GM21529 (cell line): ENCODE results near the gene GPRIN2.
"Not testable (repeated sequence)": the region's sequence is repeated elsewhere in the genome, so short reads cannot be mapped to it uniquely, and the experiment has no call there.

Experiments used
- ATAC-seq: cut with Tn5 transposase; IDR thresholded peaks from one replicate; pipeline ENCODE4 v1.9.1; 2021; ENCODE audit not compliant: unreplicated experiment

The GPRIN2 gene

DNA sequence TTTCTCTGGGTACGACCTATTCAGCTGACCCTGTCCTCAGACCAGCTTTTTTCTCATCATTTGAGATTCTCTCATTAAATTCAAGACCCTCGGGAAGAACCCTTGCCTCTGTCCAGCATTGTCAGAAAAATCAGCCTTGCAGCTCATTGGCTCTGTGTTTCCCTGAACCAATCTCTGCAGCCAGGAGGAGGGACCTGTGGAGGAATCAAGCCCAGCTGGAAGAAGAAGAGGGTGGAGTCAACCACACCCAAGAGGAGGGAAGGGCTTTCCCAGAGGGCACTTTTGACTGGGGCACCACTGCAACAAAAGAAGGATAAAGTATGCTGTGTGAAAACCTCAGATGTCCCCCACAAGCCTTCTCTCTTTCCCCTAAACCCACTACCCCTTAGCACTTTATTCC lies 14.2 kb upstream of the GPRIN2 start:
- ATAC-seq, result not testable (repeated sequence)

- ATAC-seq, result not testable (repeated sequence)
Measured at GRCh38 chr10:46567151-46567550, 10.7 kb upstream of the GPRIN2 start.

- ATAC-seq, result peak; percentile 91
Measured at GRCh38 chr10:46565591-46566332, 9.3 kb upstream of the GPRIN2 start.

DNA sequence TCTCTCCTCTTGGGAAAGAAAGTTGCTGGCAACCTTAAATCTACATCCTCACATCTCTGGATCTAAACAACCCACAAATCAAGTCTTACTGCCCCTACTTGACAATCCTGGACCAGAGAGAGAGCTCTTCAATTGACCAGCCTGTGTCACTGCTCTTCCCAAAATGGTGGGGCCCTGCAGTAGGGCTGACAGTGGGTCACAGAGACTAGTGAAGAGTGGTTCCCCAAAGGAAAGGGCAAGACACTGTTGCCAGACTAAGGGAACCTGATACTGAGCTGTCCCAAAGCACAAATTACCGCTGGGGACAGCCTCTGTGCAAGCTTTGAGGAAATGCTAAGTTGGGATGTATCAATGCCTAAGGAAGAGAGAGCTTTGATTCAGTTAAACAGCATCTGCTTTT lies 4.5 kb upstream of the GPRIN2 start:
- no peak for ATAC-seq

- ATAC-seq, result no peak
Measured at GRCh38 chr10:46560381-46560780, 3.9 kb upstream of the GPRIN2 start.

GRCh38 chr10:46559231-46559671 lies 2.8 kb upstream of the GPRIN2 start:
- no peak for ATAC-seq

DNA sequence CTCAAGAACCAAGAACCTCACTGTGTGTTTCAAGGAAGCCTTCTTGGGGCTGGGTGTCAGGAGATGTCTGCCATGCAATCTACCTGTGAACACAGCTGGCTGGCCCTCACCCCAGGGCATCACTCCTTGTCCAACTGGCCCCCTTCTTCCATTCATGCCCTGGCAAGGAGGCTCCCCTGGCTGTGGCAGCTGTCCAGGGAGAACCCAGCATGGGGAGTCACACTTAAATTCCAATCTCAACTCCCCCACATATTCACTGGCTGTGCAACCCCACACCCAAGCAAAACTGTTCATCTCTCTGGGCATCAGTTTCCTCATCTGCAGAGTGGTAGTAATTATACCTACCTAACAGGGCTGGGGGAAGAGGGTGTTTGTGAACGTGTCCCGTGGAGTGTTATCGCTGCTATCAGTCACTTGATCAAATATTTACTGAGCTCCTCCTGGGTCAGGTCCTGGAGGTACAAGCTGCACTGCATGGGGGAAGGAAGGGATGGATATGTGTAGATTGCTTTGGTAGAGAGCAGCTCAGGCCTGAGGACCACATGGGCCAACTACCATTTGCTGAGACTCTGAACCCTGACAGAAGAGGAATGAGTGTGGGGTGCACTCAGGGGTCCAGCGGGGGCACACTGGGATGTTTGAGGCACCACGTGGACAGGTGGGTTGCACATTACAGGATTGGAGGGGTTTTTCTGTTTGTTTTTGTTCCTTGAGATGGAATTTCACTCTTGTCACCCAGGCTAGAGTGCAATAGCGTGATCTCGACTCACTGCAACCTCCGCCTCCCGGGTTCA lies 2.1 kb upstream of the GPRIN2 start:
- ATAC-seq, result no peak

- ATAC-seq, result no peak
Measured at GRCh38 chr10:46558122-46558391, 1.6 kb upstream of the GPRIN2 start.

- no peak for ATAC-seq
Measured at GRCh38 chr10:46557319-46558121, 1.1 kb upstream of the GPRIN2 start.

DNA sequence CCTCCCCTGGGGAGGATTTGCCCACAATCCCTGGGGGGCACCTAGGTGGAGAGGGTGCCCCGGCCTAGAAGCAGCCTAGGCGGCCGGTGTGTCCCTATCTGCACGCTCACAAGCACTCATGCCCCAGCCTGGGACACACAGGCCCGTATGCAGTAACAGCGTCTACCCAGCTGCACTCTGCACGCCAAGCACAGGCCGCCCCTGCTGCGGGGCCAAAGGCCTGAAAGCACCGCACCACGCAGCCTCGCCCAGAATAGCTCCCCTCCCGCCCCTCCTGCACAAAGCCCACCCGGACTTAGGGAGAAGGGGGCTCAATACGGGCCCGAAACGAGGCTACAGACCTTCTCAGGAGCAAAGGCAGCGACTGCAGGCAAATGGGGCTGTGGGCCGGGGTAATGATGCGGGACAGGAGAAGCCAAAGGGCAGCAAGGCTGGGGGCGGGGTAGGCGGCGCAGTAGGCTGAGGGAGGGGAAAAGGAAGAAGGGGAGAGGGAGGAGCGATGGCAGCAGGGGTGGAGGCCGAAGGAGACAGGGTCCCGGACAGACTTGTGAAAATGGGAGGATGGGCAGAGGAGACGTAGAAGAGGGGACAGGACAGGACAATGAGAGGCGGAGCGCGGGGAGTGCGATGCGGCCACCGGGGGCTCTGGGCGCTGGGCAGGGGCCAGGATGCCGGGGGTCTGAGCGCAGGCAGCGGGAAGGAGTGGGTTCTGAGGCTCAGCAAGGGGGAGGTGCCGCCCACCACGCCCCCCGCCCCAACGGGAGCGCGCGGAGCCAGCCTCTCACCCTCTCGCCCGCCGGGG lies 544 bp downstream of the GPRIN2 start:
- ATAC-seq, result no peak

GRCh38 chr10:46555366-46555712 lies 1.1 kb downstream of the GPRIN2 start:
- no peak for ATAC-seq

- no peak for ATAC-seq
Measured at GRCh38 chr10:46554166-46554781, 2.2 kb downstream of the GPRIN2 start.

GRCh38 chr10:46553238-46554049 lies 3.0 kb downstream of the GPRIN2 start:
- ATAC-seq, result no peak

DNA sequence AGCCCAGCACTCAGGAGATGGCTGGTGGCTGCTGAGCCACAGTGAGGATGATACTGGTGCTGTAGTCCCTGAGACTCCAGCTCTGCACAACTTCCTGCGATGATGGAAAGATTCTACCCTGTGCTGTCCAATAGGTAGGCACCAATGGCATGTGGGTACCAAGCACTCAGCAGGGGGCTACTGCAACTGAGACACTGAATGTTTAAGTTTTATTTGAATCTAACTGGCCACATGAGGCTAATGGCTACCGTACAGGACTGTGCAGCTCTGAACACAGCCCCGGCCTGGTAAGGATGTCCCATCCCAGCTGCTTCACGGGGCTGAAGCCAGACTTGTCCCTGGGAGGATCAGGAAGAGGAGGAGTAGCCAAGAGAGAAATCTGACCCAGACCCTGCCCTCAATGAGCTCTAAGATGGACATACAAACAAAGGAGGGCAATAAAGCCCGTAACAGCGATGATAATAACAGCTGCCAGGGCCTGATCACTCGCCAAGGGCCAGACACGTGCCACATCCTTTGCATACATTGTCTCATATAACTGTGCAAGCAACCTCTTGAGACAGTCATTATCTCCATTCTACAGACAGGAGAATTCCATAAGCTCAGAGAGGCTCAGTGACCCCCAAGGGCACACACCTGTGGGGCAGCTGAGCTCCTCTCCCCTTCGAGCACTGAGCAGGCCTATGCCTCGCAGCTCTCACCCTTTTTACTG lies 3.8 kb downstream of the GPRIN2 start:
- no peak for ATAC-seq

GRCh38 chr10:46551701-46552525 lies 4.5 kb downstream of the GPRIN2 start:
- ATAC-seq, result no peak

DNA sequence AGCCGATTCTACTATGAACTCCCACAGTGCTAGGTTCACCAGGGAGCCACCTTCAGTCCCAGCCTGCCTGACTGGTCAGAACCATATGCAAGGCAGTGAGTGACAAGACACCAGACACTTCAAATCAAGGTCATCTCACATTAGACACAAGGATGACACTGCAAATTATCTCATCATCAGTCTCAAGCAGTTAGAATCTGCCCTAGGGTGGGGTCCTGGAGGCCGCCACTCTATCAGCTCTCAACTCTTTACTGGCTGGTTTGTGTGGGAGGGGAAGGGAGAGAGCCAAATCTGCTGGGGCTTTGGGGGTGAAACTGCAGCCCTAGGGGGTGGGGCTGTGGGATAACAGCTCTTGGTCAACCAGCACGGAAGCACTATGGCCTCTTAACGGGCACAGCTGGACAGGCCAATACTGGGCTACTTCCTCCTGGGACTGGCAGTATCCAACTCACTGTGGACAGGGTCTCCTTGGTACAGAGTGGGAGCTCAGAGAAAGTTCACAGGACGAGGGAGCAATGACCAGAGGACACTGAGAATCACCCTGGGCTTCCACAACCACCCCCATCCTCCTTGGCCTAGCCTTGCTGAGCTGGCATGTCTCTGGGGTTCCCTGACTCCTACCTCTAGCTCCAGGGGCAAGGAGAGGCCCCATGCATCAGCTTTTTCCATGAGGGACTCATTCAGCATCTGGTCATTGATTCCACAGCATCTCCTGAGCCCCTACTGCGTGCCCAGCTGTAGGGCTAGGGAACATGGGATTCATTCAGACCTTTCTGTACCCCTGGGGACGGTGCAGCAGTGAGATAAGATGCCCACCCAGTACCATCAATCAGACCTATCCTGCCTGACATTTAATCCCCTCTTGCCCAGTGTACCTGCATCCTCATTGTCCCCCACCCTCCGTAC lies 5.4 kb downstream of the GPRIN2 start:
- no peak for ATAC-seq

DNA sequence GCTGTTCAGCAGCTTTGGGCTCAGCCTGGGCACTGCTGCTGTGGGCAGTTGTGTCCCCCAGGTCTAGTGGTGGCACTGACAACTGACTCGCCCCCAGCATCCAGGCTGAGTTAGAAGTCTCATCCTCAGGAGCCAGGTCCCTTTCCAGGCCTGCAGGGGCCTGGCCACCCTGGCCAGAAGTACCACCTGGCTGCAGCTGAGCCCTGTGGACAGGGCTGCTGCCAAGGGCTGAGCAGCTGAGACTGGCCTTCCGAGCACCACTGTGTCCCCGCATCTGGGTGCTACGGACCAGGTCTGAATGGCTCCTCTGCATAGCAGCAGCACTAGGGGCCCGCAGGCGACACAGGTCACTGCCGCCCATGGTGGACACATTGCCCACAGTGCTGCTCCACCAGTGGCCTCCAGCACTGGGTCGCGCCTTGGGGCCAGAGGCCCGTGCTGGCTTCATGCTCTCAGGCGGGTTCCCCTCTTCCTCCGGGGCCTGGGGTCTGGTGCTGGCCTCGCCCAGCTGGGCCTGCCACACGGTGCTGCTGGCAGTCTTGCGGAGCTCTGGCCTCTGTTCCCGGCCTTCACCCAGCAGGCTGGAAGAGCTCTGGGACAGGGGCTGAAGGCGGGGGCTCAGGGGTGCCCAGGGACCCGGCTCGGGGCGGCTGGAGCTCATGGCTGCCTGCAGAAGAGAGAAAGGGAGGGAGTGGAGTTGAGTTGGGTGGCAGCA lies 6.2 kb downstream of the GPRIN2 start:
- ATAC-seq, result no peak
